K562 (cell line): ENCODE data around the gene POPDC2. TPM values are rescaled to one million over a fixed set of nuclear protein-coding genes. Genes with fewer than 3 reads are reported as not detected.

Experiments used
- ATAC-seq: fragments of 200-7000 bp; cut with Tn5 transposase; 3 replicates; pipeline ENCODE4 v1.9.1; 2020; ENCODE audit warnings: moderate library complexity
- BruUV-seq: library from RNA; stranded (reverse); fragments of 400-500 nt; replicated peaks from 2 replicates; lab custom pipeline; 2021; lab: Mats Ljungman, UMichigan
- CTCF ChIA-PET: fragments of 300-600 bp; formaldehyde crosslinking; extraction: SDS; loops from one replicate; lab custom pipeline; 2021; ENCODE audit warnings: low intra/inter-chr PET ratio; lab: Yijun Ruan, JAX
- POLR2A ChIA-PET: fragments of 300-600, 350-650 bp; sonication (Branson Sonifier 250); formaldehyde crosslinking; extraction: SDS; loops from one replicate; lab custom pipeline; 2021; ENCODE audit warnings: antibody characterized with exemption, inconsistent platforms; lab: Yijun Ruan, JAX
- DNase-seq, 4 experiments: peaks; one replicate each; pipeline versions ENCODE4 v3.0.0 to v3.0.0-alpha.2; 2011 to 2018; ENCODE audit warnings: low spot score in 3 of 4, mixed read lengths in 3 of 4; ENCODE audit errors: extremely low read depth in 1 of 4
- FAIRE-seq: peaks from 2 replicates; lab custom pipeline; 2011; peaks lifted over from hg19 to GRCh38; lab: Jason Lieb, UNC
- H2AFZ ChIP-seq: 2 replicates; pipeline ENCODE4 v1.6.0; 2011; ENCODE audit warnings: low read depth, low read length, control low read depth, inconsistent platforms
- H3K27ac ChIP-seq: fragments of 200-600 bp; 3 replicates; pipeline ENCODE4 v1.8.0; 2011; ENCODE audit warnings: low read depth, mild to moderate bottlenecking, control low read depth, inconsistent platforms, low read length, moderate library complexity, mixed read lengths; ENCODE audit errors: extremely low read depth
- H3K27me3 ChIP-seq, 2 experiments: fragments of 300-600 bp in 1 of 2; 2 replicates in 1 of 2; 3 replicates in 1 of 2; pipeline versions ENCODE4 v1.6.0 to v1.8.0; 2011; ENCODE audit warnings: inconsistent platforms in 2 of 2, low read length in 2 of 2, mild to moderate bottlenecking in 1 of 2, mixed read lengths in 1 of 2, moderate library complexity in 1 of 2; ENCODE audit not compliant: control insufficient read depth in 2 of 2, insufficient read depth in 2 of 2
- H3K36me3 ChIP-seq: fragments of 300-600 bp; 3 replicates; pipeline ENCODE4 v1.8.0; 2011; ENCODE audit warnings: mild to moderate bottlenecking, low read length, inconsistent platforms; ENCODE audit not compliant: control insufficient read depth, insufficient read depth
- H3K4me1 ChIP-seq, 2 experiments: fragments of 200-600 bp in 1 of 2; replicated peaks in 1 of 2; 2 replicates in 1 of 2; 3 replicates in 1 of 2; pipeline versions ENCODE4 v1.5.1 to v1.8.0; 2011; ENCODE audit warnings: inconsistent platforms in 2 of 2, low read length in 2 of 2, mild to moderate bottlenecking in 1 of 2, mixed read lengths in 1 of 2, moderate library complexity in 1 of 2; ENCODE audit not compliant: control insufficient read depth in 2 of 2, insufficient read depth in 2 of 2
- H3K4me2 ChIP-seq: 2 replicates; pipeline ENCODE4 v1.6.1; 2011; ENCODE audit warnings: low read length, control low read depth, inconsistent platforms, mixed read lengths; ENCODE audit not compliant: insufficient read depth
- H3K4me3 ChIP-seq: fragments of 200-600 bp; sonication (generic), shearing (Covaris generic); 2 replicates; pipeline ENCODE4 v1.5.1; 2016; ENCODE audit warnings: control low read depth, inconsistent platforms
- H3K79me2 ChIP-seq: fragments of 200-600 bp; 3 replicates; pipeline ENCODE4 v1.8.0; 2011; ENCODE audit warnings: low read length, inconsistent platforms; ENCODE audit not compliant: control insufficient read depth, insufficient read depth
- H3K9ac ChIP-seq, 2 experiments: 2 replicates each; pipeline versions ENCODE4 v1.6.0 to v1.6.1; 2011; ENCODE audit warnings: low read depth in 2 of 2, low read length in 2 of 2, control low read depth in 1 of 2, inconsistent platforms in 1 of 2, mild to moderate bottlenecking in 1 of 2, mixed read lengths in 1 of 2; ENCODE audit not compliant: insufficient read depth in 1 of 2
- H3K9me1 ChIP-seq: one replicate; pipeline ENCODE4 v1.6.0; 2011; ENCODE audit warnings: inconsistent platforms, mild to moderate bottlenecking, low read length, moderate library complexity; ENCODE audit not compliant: control insufficient read depth, insufficient read depth
- H3K9me3 ChIP-seq: replicated peaks from 2 replicates; pipeline ENCODE4 v1.5.1; 2011; ENCODE audit warnings: low read depth, low read length, inconsistent platforms; ENCODE audit not compliant: control insufficient read depth, insufficient read depth
- H4K20me1 ChIP-seq: replicated peaks from 2 replicates; pipeline ENCODE4 v1.6.1; 2011; ENCODE audit warnings: low read length, inconsistent platforms, mixed read lengths; ENCODE audit not compliant: control insufficient read depth, insufficient read depth
- ARHGAP35 ChIP-seq: fragments of 450-650 bp; IDR thresholded peaks from 2 replicates; pipeline ENCODE4 v1.6.1; 2018; ENCODE audit not compliant: partially characterized antibody
- MAZ ChIP-seq, 2 experiments: fragments of 450-650 bp in 1 of 2; sonication (generic) in 1 of 2; formaldehyde crosslinking; IDR thresholded peaks in 1 of 2; conservative IDR thresholded peaks in 1 of 2; 2 replicates each; pipeline versions ENCODE4 v1.4.0 to v1.5.0; 2020; ENCODE audit warnings: mild to moderate bottlenecking in 1 of 2, missing genetic modification reagents in 1 of 2
- MEIS2 ChIP-seq: fragments of 450-650 bp; IDR thresholded peaks from 2 replicates; pipeline ENCODE4 v1.6.1; 2014; ENCODE audit warnings: mild to moderate bottlenecking; ENCODE audit not compliant: partially characterized antibody
- POLR2H ChIP-seq: IDR thresholded peaks from 2 replicates; pipeline ENCODE4 v1.6.1; 2016; ENCODE audit warnings: missing genetic modification characterization, low read depth, mild to moderate bottlenecking, control low read depth, missing compliant biosample characterization, moderate library complexity
- PPARD ChIP-seq: fragments of 250-450 bp; sonication (Bioruptor Pico); IDR thresholded peaks from 2 replicates; pipeline ENCODE4 v1.8.0; 2022; ENCODE audit warnings: inconsistent platforms, mild to moderate bottlenecking, moderate library complexity
- TCF7L2 ChIP-seq: fragments of 150-350 bp; IDR thresholded peaks from 2 replicates; pipeline ENCODE4 v1.6.1; 2016; ENCODE audit warnings: low read depth, mild to moderate bottlenecking, low read length, moderate library complexity
- ZNF512 ChIP-seq: IDR thresholded peaks from 2 replicates; pipeline ENCODE4 v1.6.1; 2016; ENCODE audit warnings: missing genetic modification characterization, missing compliant biosample characterization
- WGBS: fragments of 100-300 bp; shearing (Covaris generic); methylation state at CpG from one replicate; pipeline ENCODE4 v1.1.6; 2016; ENCODE audit warnings: low coverage, mixed read lengths; ENCODE audit not compliant: insufficient coverage; ENCODE audit errors: missing lambda C conversion rate; 5-methylcytosine and 5-hydroxymethylcytosine counted together
- in situ Hi-C: fragments of 300-500 bp; cut with MboI; formaldehyde crosslinking; loops from 4 replicates; pipeline ENCODE4 v1.15.0; 2018; ENCODE audit warnings: inconsistent platforms, mixed read lengths
- intact Hi-C: fragments of 100-400 bp; cut with micrococcal nuclease; formaldehyde crosslinking; loops from 2 replicates; pipeline ENCODE4 v1.14.2; 2022
- polyA plus RNA-seq, 8 experiments: library from polyadenylated mRNA; depleted of rRNA in 4 of 8; stranded (reverse) in 5 of 8; unstranded in 3 of 8; fragments of >200 nt; fragmentation: Nextera tagmentation in 2 of 8; fragmentation: Illumina TruSeq in 1 of 8; extraction: Ambion mirVana in 2 of 8; extraction: Trizol in 1 of 8; gene quantifications; 2 replicates each; pipeline versions ENCODE4 v1.2.1 to v1.2.3, GENCODE V29; 2011 to 2014; ENCODE audit warnings: inconsistent platforms in 1 of 8, missing spikeins in 1 of 8
- total RNA-seq, 7 experiments: library from RNA; depleted of rRNA in 6 of 7; stranded (reverse); fragments of >200 nt in 6 of 7; fragmentation: Illumina TruSeq in 2 of 7; extraction: Trizol in 2 of 7; gene quantifications; 2 replicates each; pipeline versions ENCODE4 v1.2.1 to v1.2.3, GENCODE V29; 2011 to 2021; ENCODE audit warnings: low replicate concordance in 1 of 7

POPDC2 gene
- total and polyA plus RNA-seq, 9 of the 15 experiments (the other 6 are each of a cell fraction or from before 2014, with no cell fraction given), result 0.08 to 0.32 (median 0.13) TPM; not detected in 4

GRCh38 chr3:119672776-119673175 lies 12.4 kb upstream of the POPDC2 start:
- no peak overlapping the region for H2AFZ ChIP-seq
- TF ChIP-seq TCF7L2 (no peak), MEIS2 (no peak), MAZ (CRISPR knock-in tag; conservative IDR thresholded peaks at IDR 0.05 in 1 of 2, IDR thresholded peaks at IDR 0.05 in 1 of 2) (no peak), PPARD (CRISPR knock-in tag) (no peak), ARHGAP35 (no peak), POLR2H (no peak), ZNF512 (no peak)
- WGBS, result 53% methylated on average over 2 of the region's 2 CpGs
- intact Hi-C loops (no loop called here), in situ Hi-C loops (no loop called here)
- ChIA-PET POLR2A (no interaction called here), CTCF (no interaction called here)
- no peaks in the 10 kb centered on the region for H4K20me1 ChIP-seq
- FAIRE-seq (no peak), ATAC-seq (no peak), DNase-seq (no peak)
- H3K9me3 ChIP-seq, result no peaks in the 10 kb centered on the region
- H3K4me3 ChIP-seq, result no peak overlapping the region
- no peaks in the 10 kb centered on the region for H3K9me1 ChIP-seq
- peaks cover 0 to 7% of the 10 kb centered on the region in 2 experiments; a peak in 3 of 5 replicates for H3K4me1 ChIP-seq
- no TSS peak for BruUV-seq
- H3K79me2 ChIP-seq, result peaks cover 17% of the 10 kb centered on the region
- H3K4me2 ChIP-seq, result no peak overlapping the region
- no peak overlapping the region for H3K27ac ChIP-seq
- no peak overlapping the region for H3K9ac ChIP-seq
- peaks cover 50% of the 10 kb centered on the region for H3K36me3 ChIP-seq
- H3K27me3 ChIP-seq, result no peaks in the 10 kb centered on the region
